ENCODE results near the gene NUP133.
"Not testable (repeated sequence)": the region's sequence is repeated elsewhere in the genome, so short reads cannot be mapped to it uniquely, and the experiment has no call there.

The NUP133 gene

GRCh38 chr1:229407206-229408026, 100.7 kb downstream of the NUP133 start:
- no peak for DNase-seq (ENCODE audit: insufficient read length, low spot score)
- TF ChIP-seq CTCF (IDR thresholded peaks at IDR 0.05; ENCODE audit: insufficient read depth, missing control alignments): no peak
- no peak for FAIRE-seq

GRCh38 chr1:229406798-229407197, 101.3 kb downstream of the NUP133 start:
- FAIRE-seq: no peak
- no peak for TF ChIP-seq CTCF (IDR thresholded peaks at IDR 0.05; ENCODE audit: insufficient read depth, missing control alignments)
- no peak for DNase-seq (ENCODE audit: insufficient read length, low spot score)

- TF ChIP-seq CTCF (IDR thresholded peaks at IDR 0.05; ENCODE audit: insufficient read depth, missing control alignments): no peak
- DNase-seq (ENCODE audit: insufficient read length, low spot score) (no peak), FAIRE-seq (no peak)
Measured at GRCh38 chr1:229403573-229403972, 104.6 kb downstream of the NUP133 start.

- DNase-seq (ENCODE audit: insufficient read length, low spot score): no peak
- no peak for TF ChIP-seq CTCF (IDR thresholded peaks at IDR 0.05; ENCODE audit: insufficient read depth, missing control alignments)
- no peak for FAIRE-seq
Measured at GRCh38 chr1:229402993-229403392, 105.1 kb downstream of the NUP133 start.

- DNase-seq (ENCODE audit: insufficient read length, low spot score); FAIRE-seq: not testable (repeated sequence)
Measured at GRCh38 chr1:229402329-229402728, 105.8 kb downstream of the NUP133 start.

GRCh38 chr1:229397762-229398161, 110.4 kb downstream of the NUP133 start:
- no peak for FAIRE-seq
- TF ChIP-seq CTCF (IDR thresholded peaks at IDR 0.05; ENCODE audit: insufficient read depth, missing control alignments): no peak
- DNase-seq (ENCODE audit: insufficient read length, low spot score): no peak

GRCh38 chr1:229396585-229397206, 111.4 kb downstream of the NUP133 start:
- TF ChIP-seq CTCF (IDR thresholded peaks at IDR 0.05; ENCODE audit: insufficient read depth, missing control alignments): no peak

GRCh38 chr1:229394517-229394916, 113.6 kb downstream of the NUP133 start:
- FAIRE-seq; DNase-seq (ENCODE audit: insufficient read length, low spot score): not testable (repeated sequence)

More at GRCh38 chr1:229396585-229397206, 111.4 kb downstream of the NUP133 start:
- no peak for FAIRE-seq
- no peak for DNase-seq (ENCODE audit: insufficient read length, low spot score)
